Suppressor macrophage treated with lipopolysaccharide for 1 hour (primary cell): ENCODE data around the gene ITPKC.

Experiments
- DNase-seq, 3 donors: peaks; one replicate each; pipeline ENCODE4 v3.0.0-alpha.2; 2020 to 2022

The ITPKC gene

GRCh38 chr19:40690693-40691420, 26.1 kb upstream of the ITPKC start:
- DNase-seq: peak; percentile 92 to 99 (median 97)

DNA sequence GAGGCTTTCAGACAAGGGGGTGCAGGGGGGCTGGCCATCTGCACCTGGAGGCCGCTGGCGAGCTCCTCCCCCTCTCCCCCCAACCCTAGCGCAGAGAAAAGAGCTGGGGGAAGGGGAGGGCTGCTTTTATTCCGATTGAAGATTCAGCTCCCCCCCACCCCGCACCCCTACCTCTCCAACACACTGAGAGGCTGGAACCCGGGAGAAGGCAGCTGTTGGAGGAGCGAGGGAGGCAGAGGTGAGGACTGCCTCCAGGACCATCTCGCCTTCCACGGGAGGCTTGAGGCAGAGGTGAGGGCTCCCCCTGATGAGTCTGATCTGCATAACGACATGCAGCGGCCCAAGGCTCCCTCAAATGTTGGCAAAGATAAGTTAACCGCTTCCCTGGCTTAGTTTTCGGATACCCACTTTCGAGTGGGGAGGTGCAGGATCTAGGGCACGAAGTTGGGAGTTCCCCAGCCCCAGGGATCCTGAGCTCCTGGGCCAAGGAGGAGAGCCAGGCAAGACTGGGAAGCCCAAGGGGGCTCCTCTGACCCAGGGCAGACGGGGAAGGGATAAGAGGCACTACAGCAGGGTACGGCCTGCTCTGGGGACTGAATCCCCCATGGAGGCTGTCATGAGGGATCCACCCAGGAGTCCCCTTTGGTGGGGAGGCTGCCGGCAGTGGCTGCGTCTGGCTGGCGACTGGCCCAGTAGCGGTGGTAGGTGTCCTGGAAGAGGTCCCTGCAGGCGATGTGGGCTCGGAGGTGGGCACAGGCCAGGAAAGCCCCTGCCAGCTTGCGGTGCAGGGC, 25.3 kb upstream of the ITPKC start:
- no peak for DNase-seq

- no peak for DNase-seq
These were observed 24.7 kb upstream of the ITPKC start for GRCh38 chr19:40692212-40692551.

DNA sequence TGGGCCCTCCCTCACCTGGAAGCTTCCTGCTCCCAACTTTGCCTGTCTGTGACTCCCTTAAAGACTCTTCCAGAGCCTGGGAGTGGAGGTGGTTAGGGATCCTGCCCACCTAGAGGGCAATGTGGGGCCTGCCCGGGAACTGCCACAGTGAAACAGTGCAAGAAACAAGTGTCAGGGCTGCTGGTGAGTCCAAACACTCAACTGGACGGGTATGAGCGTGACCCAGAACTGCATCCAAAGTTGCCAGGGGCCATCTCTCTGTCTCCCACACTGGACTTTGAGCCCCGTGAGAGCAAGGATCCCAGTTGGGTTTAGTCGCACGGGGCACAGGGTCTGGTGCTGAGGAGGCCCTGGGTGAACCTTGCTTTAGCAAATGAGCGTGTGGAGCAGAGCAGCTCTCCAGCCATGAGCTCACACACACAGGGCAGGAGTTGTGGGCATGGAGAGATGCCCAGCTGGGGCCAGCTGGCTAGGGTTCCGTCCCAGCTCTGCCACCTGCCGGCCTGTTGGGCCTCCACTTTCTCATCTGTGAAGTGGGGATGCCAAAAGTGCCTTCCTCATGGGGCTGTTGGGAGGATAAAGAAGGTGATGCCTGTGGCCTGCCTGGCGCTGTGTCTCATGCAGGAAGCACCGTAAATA, 23.6 kb upstream of the ITPKC start:
- no peak for DNase-seq

DNA sequence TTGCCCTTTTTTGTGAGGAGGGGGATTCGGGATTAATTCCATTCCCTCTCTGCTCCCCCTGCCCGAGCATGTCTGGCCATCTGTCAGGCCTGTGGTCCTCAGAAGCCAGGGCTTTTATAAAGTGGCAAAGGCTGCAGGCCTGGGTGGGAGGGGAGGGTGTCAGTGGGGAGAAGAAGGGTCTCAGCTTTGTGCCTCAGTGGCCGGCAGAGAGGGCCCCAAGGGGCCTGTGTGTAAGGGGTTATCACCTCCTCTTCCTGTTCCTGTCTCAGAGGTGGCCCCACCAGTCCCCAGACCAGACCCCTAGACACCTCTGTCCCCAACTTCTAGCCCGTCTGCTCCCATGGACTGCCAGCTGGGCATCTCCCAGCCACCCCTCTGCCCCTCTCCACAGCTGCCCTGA, 23.0 kb upstream of the ITPKC start:
- DNase-seq: no peak

DNA sequence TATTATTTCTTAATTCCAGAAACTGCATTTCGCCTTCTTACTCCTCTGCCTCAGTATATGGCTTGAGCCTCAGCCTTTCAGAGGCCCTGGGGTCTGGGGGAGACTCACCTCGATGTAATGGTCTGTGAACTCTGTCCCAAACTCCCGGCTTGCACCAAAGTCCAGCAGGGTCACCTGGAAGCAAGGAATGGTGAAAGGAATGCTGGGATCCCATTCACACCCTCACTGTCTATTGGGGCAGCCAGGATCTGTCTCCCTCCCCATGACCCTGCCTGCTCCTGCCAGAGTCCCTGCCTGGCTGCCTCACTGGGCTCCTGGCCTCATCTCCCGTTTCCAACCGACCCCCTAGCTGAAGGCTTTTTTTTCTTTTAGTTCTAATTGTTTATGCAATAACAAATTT, 21.0 kb upstream of the ITPKC start:
- no peak for DNase-seq

- no peak for DNase-seq
These were observed 19.9 kb upstream of the ITPKC start for GRCh38 chr19:40697007-40697406.

GRCh38 chr19:40700083-40700482, 16.8 kb upstream of the ITPKC start:
- DNase-seq: no peak

GRCh38 chr19:40701758-40702157, 15.2 kb upstream of the ITPKC start:
- DNase-seq: no peak

DNA sequence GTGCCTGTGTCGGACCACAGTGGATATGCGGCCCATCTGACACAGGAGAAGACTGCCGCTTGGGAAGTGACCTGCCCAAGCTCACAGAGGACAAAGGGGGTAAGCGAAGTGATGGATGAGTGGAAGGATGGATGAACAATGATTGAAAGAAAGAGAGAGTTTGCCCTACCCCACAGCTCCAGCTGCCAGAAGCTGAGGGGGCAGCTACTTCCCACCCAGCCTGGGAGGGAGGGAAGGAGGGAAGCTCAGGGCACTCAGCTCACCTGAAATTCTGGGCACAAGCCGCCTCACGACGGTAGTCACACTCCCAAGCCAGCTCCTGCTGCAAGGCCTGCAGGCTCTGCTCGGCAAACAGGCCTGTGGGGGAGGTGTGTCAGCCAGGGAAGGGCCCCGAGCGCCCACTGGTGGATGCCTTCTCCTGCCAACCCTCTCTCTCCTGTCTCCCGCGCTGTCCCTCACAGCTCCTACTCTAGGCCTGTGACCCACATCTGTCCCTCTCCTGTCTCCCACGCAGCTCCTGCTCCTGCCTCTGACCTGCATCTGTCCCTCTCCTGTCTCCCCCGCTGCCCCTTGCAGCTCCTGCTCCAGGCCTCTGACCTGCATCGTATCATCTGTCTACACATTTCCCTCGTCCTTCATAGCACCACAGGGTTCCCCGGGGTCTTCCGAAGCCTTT, 14.4 kb upstream of the ITPKC start:
- DNase-seq: no peak

DNA sequence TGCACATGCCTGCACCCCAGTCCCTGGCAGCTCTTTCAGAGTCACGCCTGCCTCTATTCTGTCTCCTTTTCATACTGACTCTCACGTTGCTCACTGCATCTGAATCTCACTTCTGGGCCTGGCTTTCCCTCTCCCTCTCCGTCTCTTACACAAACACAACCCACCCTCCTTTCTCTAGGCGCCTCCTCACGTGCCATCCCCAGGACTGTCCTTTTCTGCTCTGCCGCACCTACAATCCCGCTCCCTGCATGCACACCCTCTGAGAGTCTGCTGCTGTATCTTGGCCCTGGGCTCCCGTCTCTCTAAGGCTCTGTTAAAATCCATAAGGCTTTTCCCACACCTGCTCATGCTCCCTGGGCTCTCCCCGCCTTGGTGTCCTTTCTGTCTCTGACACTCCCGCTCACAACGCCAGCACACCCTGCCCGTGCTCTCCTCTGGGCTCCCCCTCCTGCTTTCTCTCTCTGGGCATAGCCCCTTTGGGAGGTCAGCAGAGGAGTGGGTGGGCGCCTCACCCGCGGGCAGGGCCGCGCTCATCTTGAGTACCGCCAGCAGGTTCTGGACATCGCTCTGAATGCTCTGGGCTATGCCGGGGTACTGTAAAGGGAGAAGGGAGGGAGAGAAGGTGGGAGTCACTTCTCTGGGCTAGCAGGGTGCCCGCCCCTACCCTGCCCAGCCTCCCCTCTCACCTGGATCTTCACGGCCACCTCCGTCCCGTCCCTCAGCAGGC, 13.7 kb upstream of the ITPKC start:
- no peak for DNase-seq

DNA sequence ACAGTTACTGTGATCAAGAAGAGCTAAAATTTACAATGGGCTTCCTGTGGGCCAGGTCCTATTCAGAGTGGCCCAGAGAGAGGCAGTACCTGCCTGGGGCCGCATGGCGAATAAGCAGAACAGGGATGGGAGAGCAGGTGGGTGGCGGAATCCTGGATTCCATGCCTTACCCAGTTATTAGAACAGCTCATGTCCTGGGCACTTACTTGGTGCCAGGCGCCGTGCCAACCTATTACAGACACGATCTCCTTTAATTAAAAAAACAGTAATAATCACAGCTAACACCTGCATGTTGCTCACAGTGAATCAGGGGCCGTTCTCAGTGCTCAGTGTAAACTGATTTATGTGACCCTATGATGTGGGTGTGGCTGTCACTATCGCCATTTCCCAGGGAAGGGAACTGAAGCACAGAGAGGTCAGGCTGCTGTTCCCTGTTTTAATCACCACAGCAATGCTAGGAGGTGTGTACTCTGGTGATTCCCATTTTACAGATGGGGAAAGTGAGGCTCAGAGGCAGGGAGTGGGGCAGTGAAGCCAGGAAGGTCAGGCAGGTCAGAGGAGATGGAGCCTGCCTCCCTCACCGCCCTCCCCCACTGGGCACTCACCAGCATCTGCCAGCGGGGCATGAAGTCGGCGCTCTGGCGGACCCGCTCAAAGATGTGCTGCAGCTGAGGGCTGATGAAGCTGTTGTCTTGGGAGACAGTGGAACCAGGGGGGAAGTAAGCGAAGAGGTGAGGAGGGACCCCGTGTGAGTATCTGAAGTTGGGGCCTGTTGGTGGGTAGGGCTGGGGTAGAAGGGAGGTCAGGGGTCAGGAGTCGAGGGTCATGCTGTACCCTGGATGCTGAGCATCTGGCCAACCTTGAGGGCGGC, 12.2 kb upstream of the ITPKC start:
- no peak for DNase-seq

DNA sequence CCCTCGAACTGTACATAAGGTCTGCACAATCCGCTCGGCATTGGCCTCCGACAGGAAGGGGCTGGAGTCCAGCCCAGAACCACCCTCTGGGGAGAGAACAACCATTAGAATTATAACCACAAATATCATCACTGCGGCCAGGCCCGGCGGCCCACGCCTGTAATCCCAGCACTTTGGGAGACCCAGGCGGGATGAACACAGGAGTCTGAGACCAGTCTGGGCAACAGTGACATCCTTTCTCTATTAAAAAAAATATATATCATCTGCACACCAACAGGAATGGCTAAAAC, 11.6 kb upstream of the ITPKC start:
- no peak for DNase-seq

- no peak for DNase-seq
These were observed 10.8 kb upstream of the ITPKC start for GRCh38 chr19:40705950-40706619.

GRCh38 chr19:40707615-40708014, 9.3 kb upstream of the ITPKC start:
- DNase-seq: no peak

DNA sequence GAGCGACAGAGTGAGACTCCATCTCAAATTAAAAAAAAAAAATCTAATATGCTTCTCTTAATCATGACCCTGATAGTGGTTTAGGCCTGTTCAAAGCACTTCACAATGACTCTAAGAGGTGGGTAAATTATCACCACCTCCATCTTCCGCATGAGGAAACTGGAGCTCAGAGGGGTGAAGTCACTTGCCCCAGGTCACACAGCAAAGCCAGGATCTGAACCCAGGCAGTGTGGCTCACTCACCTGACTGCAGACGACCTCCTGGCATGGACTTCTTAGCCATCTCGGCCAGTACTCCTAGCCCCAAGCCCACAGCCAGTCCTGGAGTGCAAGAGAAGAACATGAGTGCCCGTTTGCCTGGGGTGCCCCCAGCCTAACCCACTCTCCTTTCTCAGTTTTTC, 7.1 kb upstream of the ITPKC start:
- no peak for DNase-seq

DNA sequence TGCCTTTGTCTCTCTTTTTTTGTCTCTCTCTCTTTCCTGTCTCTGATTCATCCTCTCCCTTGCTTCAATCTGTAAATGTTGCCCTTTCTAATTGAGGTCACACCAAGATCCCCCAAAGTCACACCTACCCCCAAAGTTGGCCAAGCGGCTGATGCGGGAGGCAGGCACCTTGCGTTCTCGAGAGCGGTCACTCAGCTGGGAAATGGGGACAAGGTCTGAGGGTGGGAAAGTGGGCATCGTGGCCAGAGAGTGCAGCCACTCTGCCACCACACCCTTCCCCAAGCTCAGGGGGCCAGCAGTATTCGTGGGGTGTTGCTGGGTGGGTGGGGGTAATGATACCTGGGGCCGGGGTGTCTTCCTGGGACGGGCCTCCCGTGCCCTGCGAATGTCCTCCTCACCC, 3.0 kb upstream of the ITPKC start:
- no peak for DNase-seq

DNA sequence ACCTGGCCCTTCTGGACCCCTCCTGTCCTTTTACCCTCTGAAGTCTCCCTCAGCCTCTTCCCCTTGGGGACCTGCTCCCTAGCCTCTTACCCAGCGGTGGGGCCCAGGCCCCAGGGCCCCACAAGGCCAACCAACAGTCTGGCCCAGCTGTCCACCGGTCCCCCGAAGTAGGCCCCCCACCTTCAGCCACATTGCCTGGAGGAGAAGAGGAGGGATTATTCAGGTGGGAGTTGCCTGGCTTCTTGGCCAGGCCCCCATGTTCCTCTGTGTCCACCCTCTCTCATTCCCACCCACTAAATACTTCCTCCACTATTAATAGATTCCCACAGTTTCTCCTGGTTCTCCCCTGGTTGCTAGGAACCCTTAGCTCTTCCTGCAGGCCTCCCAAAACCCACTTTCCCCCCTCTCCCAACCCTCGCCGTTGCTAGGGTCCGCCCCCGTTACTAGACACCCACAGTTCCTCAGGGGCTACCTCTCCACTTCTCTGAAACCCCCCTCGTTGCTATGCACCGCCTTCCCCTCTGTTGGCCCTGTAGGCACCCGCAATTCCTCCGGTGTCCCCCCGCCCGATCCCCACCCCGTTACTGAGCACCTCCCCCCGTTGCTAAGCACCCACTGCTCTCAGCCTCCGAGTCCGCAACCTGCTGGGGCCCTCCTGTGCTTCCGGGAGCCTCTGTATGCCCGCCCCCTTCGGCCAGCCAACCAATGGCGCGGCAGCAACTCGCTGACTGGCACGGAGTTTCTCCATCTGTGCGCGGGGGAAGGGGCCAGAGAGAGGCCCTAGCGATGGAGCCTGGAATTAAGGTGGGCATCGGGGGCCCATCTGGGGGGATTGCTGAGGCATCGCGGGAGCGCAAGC, 2.2 kb upstream of the ITPKC start:
- DNase-seq: peak; percentile 88 to 93 (median 91)

GRCh38 chr19:40716031-40716481, 856 bp upstream of the ITPKC start:
- DNase-seq: peak in 1 of 3 donors; percentile 35

GRCh38 chr19:40717325-40717879, 490 bp downstream of the ITPKC start:
- no peak for DNase-seq
